Measurements from ENCODE around the gene ATXN1. TPM values are rescaled to one million over a fixed set of nuclear protein-coding genes. Genes with fewer than 3 reads are reported as not detected.

Gene ATXN1
- polyA plus RNA-seq, 6 donors from 2014 or later: 0.14 to 1.2 (median 0.60) TPM; not detected in 1

DNA sequence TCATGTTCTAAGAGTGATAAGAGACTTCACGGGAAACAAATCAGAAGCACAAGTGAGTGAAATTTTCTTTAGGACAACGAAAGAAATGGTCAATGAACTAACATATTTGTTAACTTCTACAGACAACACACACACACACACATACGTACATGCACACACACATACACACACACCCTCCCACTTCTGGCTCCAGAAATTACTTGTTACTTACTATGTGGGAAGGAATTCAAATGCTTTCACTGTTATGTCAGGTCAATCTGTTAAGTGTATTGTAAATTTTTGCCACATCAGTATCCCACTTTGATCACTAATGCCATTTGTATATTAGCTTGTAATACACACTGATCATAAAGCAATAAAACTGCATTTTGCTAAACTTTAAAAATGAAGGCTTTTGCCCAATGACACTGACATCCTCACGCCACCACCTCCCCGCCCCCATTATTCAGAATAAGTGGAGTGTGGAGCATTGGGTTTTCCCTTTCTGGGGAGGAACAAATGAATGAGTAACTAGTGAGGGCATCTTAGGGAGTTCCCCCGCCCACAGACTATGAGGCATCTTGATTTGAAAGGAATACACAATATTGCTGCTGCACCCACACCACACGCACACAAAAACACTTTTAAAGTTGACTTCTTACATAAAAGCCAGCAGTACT lies 76.2 kb downstream of the ATXN1 start:
- DNase-seq: peak; percentile 17
- H3K4me3 Mint-ChIP-seq: peak overlapping the region in 2 of 8 donors; percentile 12 to 47
- no peaks in the 10 kb centered on the region for H3K36me3 Mint-ChIP-seq
- H3K27ac Mint-ChIP-seq: peak overlapping the region in 2 of 6 donors; percentile 51 to 52
- H3K9me3 Mint-ChIP-seq: no peaks in the 10 kb centered on the region
- peaks cover 19 to 25% (median 21%) of the 10 kb centered on the region in 3 donors for H3K4me1 Mint-ChIP-seq
- ATAC-seq (ENCODE audit: low read depth in 2 of 2): peak; percentile 71 to 82
- peaks cover 0 to 16% (median 0%) of the 10 kb centered on the region in 3 donors for H3K27me3 Mint-ChIP-seq

DNA sequence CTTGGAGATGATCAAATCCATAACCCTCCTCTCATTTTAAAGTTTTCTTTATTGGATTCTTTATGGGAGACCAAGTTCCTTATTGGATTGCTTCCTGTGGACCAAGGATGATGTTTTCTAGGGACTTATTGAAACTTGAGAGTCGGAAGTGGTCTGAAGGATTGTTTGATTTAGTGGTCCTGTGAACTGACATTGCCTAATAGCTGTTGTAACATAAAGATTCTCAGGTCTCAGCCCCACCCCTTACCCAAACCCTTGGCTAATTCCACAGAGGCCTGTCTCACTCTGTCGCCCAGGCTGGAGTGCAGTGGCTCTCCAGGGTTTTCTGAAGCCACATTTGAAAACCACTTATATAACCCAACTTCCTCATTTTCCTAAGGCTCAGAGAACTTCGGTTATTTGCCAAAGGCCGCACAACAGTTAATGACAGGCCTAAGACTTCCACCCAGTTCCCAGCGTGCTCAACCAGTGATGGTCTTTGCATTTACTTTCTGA lies 77.0 kb downstream of the ATXN1 start:
- peak overlapping the region in 2 of 6 donors; percentile 17 to 36 for H3K27ac Mint-ChIP-seq
- peaks cover 0 to under 1% (median 0%) of the 10 kb centered on the region in 7 donors for H3K9me3 Mint-ChIP-seq
- H3K4me1 Mint-ChIP-seq: peaks cover 19 to 25% (median 21%) of the 10 kb centered on the region in 3 donors
- no peaks in the 10 kb centered on the region for H3K36me3 Mint-ChIP-seq
- H3K27me3 Mint-ChIP-seq: peaks cover 1 to 16% (median 1%) of the 10 kb centered on the region in 3 donors
- peak overlapping the region in 1 of 8 donors; percentile 13 for H3K4me3 Mint-ChIP-seq
- ATAC-seq (ENCODE audit: low read depth in 2 of 2) (peak; percentile 45 to 54), DNase-seq (no peak)

DNA sequence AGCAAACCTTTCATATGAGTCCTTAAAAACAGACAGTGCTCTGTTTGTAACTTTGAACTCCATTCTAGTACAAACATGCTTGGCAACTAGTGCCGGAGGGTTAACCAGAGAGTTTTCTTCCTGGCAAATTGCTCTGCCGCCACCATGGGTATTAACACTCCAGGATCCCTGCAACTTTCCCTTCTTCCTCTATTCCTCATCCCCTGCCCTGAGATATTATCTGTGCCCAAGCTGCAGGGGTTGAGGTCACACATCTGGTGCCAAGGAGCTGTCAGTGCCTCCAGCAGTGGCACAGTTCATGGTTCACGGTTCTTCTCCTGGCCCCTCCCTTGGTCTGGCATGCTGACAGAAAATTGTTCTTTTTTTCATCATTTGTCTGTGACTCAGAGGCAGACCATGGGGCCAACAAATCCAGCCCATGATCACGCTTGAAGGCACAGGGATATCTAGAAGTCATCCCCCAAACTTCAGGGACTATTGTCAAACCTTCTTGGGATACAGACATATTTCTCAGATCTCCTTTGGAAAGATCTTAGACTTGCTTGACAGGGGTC lies 77.5 kb downstream of the ATXN1 start:
- Mint-ChIP-seq H3K4me3 (peak overlapping the region in 4 of 8 donors; percentile 13 to 25 (median 14)), H3K9me3 (peaks cover 0 to 5% (median 0%) of the 10 kb centered on the region in 7 donors), H3K27ac (peak overlapping the region in 2 of 6 donors; percentile 17 to 70), H3K4me1 (peaks cover 19 to 24% (median 21%) of the 10 kb centered on the region in 3 donors), H3K36me3 (no peaks in the 10 kb centered on the region), H3K27me3 (peaks cover 5 to 12% (median 6%) of the 10 kb centered on the region in 3 donors)
- no peak for DNase-seq
- peak; percentile 53 to 54 for ATAC-seq (ENCODE audit: low read depth in 2 of 2)

DNA sequence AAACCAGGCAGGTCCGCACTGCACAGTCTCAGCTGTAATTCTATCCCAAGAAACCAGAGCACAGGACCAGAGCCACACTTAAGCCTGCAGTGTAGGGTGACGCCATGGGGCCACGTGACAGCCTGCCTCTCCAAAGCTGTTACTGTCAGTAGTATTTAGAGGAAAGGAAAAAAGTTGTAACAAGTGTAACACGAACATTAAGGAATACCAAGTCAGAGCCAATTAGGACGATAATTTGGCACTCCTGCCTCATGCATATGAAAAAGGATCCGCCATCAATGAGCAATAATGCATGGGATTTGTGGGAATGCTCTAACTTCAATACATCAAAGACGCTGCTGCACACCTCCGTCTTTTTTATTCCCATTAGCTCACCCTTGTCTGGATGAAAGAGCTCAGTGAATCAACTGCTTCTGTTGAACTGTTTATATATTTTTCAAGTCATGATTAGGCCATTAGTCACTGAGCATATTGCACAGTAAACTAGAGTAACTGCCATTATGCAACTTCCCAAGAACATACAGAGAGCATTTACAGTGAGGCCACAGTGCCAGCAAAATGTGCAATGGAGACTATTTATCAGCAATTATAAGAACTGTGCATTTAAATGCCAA lies 79.9 kb downstream of the ATXN1 start:
- no peak for ATAC-seq (ENCODE audit: low read depth in 2 of 2)
- Mint-ChIP-seq H3K27ac (no peak overlapping the region), H3K4me3 (no peak overlapping the region)

DNA sequence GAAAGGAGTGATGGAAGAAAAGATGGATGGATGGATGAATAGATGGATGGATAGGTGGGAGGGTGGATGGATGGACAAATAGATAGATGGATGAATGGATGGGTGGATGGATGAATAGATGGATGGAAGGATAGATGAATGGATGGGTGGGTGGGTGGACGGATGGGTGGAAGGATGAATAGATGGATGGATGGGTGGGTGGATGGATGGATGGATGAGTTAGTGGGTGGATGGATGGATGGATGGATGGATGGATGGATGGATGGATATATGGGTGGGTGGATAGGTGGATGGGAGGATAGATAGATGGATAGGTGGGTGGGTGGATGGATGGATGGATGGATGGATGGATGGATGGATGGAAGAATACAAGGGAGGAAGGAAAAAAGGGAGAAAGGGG lies 82.2 kb downstream of the ATXN1 start:
- DNase-seq: no peak
- peaks cover 0 to 5% (median 0%) of the 10 kb centered on the region in 7 donors for H3K9me3 Mint-ChIP-seq
- no peaks in the 10 kb centered on the region for H3K36me3 Mint-ChIP-seq
- peaks cover 8 to 13% (median 8%) of the 10 kb centered on the region in 3 donors for H3K4me1 Mint-ChIP-seq
- no peak for ATAC-seq (ENCODE audit: low read depth in 2 of 2)
- peaks cover 5 to 16% (median 10%) of the 10 kb centered on the region in 3 donors for H3K27me3 Mint-ChIP-seq
- no peak overlapping the region for H3K4me3 Mint-ChIP-seq
- H3K27ac Mint-ChIP-seq: no peak overlapping the region

More for the DNA sequence above, 79.9 kb downstream of the ATXN1 start:
- Mint-ChIP-seq H3K4me1 (peaks cover 14 to 24% (median 19%) of the 10 kb centered on the region in 3 donors), H3K27me3 (peaks cover 5 to 16% (median 10%) of the 10 kb centered on the region in 3 donors), H3K36me3 (no peaks in the 10 kb centered on the region), H3K9me3 (peaks cover 0 to 5% (median 0%) of the 10 kb centered on the region in 7 donors)
- DNase-seq: no peak

DNA sequence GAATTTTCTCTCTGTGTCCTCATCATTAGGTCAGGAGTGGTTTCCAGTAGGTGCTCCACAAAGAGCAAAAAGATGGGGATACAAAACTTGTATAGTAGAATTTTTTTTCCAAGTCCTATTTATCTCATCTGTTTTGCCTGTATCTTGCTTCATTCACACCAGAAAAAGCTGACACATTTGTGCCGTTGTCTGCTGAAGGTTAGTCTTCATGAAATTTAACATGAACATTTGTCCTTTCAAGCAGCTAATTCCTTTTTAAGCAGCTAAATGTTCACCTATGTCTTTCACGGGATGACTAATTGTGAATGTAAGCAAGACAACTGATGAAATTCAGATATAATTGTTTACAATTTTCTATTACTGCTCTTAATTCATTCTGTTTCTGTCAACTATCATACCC lies 83.8 kb downstream of the ATXN1 start:
- Mint-ChIP-seq H3K4me3 (no peak overlapping the region), H3K27ac (no peak overlapping the region), H3K36me3 (no peaks in the 10 kb centered on the region), H3K27me3 (peaks cover 5 to 16% (median 10%) of the 10 kb centered on the region in 3 donors), H3K9me3 (peaks cover 0 to 5% (median 0%) of the 10 kb centered on the region in 7 donors), H3K4me1 (no peaks in the 10 kb centered on the region)
- DNase-seq: no peak
- ATAC-seq (ENCODE audit: low read depth in 2 of 2): no peak

DNA sequence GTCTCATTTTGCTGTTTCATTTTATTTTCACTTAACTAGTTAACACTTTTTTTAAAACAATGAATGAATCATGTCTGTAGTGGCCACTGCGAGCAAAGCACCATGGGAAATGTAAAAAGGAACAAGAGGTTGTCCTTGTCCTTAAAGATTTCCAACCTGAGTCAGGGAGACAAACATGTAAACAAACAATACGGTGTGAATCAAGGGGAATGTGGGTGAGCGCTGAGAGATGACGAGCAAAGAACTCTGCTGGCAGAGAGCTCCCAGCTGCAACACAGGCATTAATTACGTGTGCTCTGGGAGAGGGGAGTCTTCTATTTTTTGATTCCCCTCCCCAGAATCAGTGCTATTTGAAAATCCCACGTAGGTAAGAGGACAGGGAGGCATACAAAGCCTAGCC lies 84.3 kb downstream of the ATXN1 start:
- Mint-ChIP-seq H3K27me3 (peaks cover 5 to 16% (median 10%) of the 10 kb centered on the region in 3 donors), H3K4me3 (no peak overlapping the region), H3K4me1 (no peaks in the 10 kb centered on the region), H3K27ac (no peak overlapping the region), H3K9me3 (peaks cover 0 to 5% (median 0%) of the 10 kb centered on the region in 7 donors), H3K36me3 (no peaks in the 10 kb centered on the region)
- DNase-seq (no peak), ATAC-seq (ENCODE audit: low read depth in 2 of 2) (no peak)

DNA sequence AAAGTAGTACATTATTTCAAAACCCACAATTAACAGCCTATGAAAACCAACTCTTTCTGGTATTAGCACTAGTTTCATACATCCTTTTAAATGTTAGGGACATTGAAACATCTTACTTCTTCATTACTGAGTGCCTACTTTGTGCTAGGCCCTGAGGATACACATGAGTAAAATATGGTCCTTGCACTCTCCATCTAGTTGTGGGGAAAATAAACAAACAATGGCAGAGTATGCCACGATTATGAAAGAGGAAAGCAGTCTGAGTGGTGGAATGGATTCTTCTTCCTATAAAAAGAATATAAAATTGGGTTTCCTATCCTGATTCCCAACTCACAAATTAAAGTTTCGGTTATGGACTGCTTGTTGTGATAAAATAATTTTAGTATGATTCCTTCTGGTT lies 84.9 kb downstream of the ATXN1 start:
- no peak for DNase-seq
- ATAC-seq (ENCODE audit: low read depth in 2 of 2): no peak
- Mint-ChIP-seq H3K27ac (no peak overlapping the region), H3K27me3 (peaks cover 5 to 16% (median 5%) of the 10 kb centered on the region in 3 donors), H3K4me1 (no peaks in the 10 kb centered on the region), H3K36me3 (no peaks in the 10 kb centered on the region), H3K9me3 (peaks cover 0 to 5% (median 0%) of the 10 kb centered on the region in 7 donors), H3K4me3 (no peak overlapping the region)

DNA sequence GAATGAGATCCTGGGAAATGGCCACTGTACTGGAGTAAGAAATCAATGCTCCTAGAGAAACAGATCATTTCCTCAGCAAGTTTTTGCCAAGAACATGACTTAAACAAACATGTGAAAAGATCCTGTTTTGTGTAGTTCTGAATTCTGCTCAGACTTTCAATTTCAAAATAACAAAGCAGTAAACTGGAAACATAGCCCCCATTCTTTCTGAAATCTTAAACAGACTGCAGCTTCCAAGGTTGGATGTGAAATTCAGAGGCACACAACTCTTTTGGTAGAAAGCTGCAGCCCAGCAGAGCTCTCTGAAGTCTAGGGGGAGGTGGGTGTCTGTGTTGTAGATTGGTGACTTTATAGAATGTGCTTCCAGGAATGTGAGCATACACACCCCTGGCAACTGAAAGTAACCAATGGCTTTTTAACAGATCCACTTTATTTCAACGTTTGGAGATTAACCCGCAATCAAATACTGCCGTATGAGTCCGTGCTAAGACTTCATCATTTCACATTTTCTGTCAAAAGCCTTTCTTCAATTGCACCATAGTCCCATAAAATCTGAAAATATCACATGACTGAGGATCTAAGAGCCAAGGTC lies 86.4 kb downstream of the ATXN1 start:
- Mint-ChIP-seq H3K4me1 (peaks cover 0 to 5% (median 4%) of the 10 kb centered on the region in 3 donors), H3K36me3 (no peaks in the 10 kb centered on the region), H3K4me3 (no peak overlapping the region), H3K27me3 (peaks cover 0 to 16% (median 5%) of the 10 kb centered on the region in 3 donors), H3K9me3 (peaks cover 0 to 5% (median 0%) of the 10 kb centered on the region in 7 donors), H3K27ac (no peak overlapping the region)
- DNase-seq (no peak), ATAC-seq (ENCODE audit: low read depth in 2 of 2) (no peak)

DNA sequence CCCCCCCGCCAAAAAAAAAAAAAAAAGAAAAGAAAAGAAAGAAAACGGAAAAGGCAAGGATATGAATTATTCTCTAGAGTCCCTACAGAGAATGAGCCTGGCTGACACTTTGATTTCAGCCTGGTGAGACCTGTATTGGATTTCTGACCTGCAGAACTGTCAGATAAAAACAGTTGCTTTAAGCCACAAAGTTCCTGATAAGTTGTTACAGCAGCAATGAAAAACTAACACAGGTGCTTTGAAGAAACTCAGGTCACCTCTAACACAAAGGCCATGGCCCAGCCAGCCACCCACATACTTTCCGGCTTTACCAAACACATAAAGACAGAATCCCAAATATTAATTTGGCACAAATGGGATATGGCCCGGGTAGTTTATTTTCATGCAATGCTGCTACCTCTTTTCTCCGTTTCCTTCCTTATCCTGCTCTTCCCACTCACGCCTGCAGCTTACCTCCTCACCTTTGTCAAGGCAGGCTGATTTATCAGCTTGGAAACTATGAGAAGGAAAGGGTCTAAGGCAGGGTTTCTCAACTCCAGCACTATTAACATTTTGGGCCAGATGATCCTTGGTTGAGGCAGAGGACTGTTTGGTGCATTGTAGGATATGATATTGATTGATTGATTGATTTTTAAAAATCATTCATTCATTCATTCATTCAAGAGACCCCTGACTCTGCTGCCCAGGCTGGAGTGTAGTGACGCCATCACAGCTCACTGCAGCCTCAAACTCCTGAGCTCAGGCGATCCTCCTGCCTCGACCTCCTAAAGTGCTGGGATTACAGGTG lies 88.1 kb downstream of the ATXN1 start:
- no peaks in the 10 kb centered on the region for H3K36me3 Mint-ChIP-seq
- no peak overlapping the region for H3K27ac Mint-ChIP-seq
- peaks cover 0 to 8% (median 0%) of the 10 kb centered on the region in 3 donors for H3K27me3 Mint-ChIP-seq
- no peak overlapping the region for H3K4me3 Mint-ChIP-seq
- ATAC-seq (ENCODE audit: low read depth in 2 of 2) (no peak), DNase-seq (no peak)
- peaks cover 0 to 6% (median 4%) of the 10 kb centered on the region in 3 donors for H3K4me1 Mint-ChIP-seq
- H3K9me3 Mint-ChIP-seq: no peaks in the 10 kb centered on the region

DNA sequence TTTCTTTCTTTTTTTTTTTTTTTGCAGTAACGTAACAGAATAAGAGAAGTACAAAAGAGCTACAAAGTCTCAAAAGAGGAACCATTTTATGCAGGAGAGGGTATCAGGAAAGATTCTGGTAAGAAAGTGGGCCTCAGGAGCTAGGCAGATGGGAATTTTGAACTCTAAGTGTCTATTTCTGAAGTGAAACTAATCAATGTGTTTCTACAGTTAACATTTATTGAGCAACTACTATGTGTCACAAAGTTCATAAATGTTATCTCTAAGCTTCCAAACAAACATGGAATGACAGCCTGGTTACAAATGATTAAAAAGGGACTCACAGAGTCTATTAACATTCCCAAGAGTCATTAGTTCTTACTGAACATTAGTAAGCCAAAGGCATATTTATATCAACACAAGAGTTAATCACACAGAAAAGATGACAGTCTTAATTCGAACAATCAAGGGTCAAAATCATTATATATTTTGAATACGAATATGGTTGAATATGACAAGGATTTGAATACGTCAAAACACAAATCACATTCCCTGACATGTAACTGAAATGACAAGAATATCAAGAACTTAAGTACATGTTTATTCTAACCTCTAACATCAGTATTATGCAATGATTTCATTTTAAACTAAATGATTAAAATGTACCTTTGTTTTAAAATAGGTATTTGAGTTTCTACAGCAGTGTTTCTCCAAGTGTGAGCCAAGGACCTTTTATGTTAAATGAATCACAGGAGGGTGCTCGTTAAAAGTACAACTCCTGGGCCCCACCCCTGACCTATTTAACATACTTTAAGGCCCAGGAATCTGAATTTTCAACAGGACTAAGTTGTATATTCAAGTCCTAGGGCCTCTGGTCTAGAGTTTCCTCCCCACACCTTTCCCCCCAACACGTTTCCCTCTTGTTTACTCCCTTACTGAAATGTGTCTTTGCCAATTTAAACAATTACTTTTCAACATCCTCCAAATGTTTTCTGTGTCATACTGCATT lies 89.7 kb downstream of the ATXN1 start:
- ATAC-seq (ENCODE audit: low read depth in 2 of 2): no peak
- H3K4me1 Mint-ChIP-seq: peaks cover 0 to 6% (median 4%) of the 10 kb centered on the region in 3 donors
- no peak overlapping the region for H3K4me3 Mint-ChIP-seq
- no peaks in the 10 kb centered on the region for H3K9me3 Mint-ChIP-seq
- H3K36me3 Mint-ChIP-seq: no peaks in the 10 kb centered on the region
- no peak for DNase-seq
- no peak overlapping the region for H3K27ac Mint-ChIP-seq
- H3K27me3 Mint-ChIP-seq: peaks cover 0 to under 1% (median 0%) of the 10 kb centered on the region in 3 donors

DNA sequence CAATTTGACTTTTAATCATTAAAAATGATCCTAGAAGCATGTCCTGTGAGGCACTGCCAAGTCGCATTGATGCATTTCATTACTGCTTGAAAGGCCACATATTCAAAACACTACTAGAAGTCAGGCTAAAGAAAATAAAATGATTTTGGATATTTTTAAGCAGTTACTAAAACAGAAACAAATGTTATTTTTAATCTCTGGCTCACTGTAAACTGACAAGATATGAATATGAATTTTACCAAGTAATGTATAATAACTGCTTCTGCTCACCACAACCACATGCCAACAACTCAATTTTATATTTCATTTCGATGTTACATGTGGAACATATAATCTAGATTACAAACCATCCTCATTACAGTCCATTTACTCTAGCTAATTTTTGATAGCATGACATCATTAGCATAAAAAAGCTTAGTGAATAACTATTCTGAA lies 90.6 kb downstream of the ATXN1 start:
- peaks cover 0 to 6% (median 4%) of the 10 kb centered on the region in 3 donors for H3K4me1 Mint-ChIP-seq
- ATAC-seq (ENCODE audit: low read depth in 2 of 2) (no peak), DNase-seq (no peak)
- H3K36me3 Mint-ChIP-seq: no peaks in the 10 kb centered on the region
- H3K9me3 Mint-ChIP-seq: no peaks in the 10 kb centered on the region
- no peak overlapping the region for H3K27ac Mint-ChIP-seq
- no peak overlapping the region for H3K4me3 Mint-ChIP-seq
- H3K27me3 Mint-ChIP-seq: no peaks in the 10 kb centered on the region

Measured in naive B cell (primary cell).